Stimulated activated CD4-positive, alpha-beta T cell treated with anti-CD3 and anti-CD28 coated beads, TNF-alpha, amount 100 ng/mL, for 4 hours (primary cell): ENCODE measurements around the gene FAM20B.
A peak's percentile ranks its signal among the peaks of the same experiment; 100 is the strongest.

ENCODE experiments used
- DNase-seq, 3 experiments: peaks; one replicate each; pipeline ENCODE4 v3.0.0-alpha.2; 2020; ENCODE audit warnings: low read depth in 3 of 3

FAM20B gene

GRCh38 chr1:179091691-179092165 is 66.0 kb downstream of the FAM20B start:
- DNase-seq, result no peak

DNA sequence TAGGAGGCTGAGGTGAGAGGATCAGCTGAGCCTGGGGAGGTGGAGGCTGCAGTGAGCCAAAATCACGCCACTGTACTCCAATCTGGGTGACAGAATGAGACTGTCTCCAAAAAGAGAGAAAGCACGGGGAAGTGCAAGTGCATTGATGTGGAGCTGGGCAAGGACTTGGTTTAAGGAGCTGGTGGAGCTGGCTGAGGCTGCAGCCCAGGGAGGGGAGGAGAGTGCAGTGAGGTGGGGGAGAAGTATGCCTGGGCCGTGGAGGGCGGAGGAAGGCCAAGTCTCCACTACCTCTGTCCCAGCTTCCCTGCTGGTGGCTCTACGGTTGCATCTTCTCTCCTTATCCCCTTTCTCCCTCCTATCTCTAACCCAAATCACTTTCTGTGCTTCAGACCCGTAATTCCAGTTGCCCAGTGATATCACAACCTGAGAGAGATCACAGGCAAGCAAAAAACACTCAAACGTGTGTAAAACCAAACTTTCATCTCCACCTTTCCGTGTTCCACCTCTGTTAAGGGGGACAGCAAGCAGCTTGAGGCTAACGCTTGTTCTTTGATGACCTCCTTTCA is 67.3 kb downstream of the FAM20B start:
- no peak for DNase-seq

DNA sequence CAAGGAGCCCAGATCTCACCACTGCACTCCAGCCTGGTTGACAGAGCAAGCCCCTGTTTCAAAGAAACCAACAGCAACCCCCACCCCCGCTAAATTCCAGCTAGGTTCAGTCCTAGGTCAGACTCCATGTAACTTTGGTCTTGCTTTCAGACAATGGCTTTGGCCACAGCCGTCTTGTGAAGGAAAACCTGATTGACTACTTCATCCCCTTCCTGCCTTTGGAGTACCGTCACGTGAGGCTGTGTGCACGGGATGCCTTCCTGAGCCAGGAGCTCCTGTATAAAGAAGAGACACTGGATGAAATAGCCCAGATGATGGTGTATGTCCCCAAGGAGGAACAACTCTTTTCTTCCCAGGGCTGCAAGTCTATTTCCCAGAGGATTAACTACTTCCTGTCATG is 69.1 kb downstream of the FAM20B start:
- DNase-seq, result no peak

DNA sequence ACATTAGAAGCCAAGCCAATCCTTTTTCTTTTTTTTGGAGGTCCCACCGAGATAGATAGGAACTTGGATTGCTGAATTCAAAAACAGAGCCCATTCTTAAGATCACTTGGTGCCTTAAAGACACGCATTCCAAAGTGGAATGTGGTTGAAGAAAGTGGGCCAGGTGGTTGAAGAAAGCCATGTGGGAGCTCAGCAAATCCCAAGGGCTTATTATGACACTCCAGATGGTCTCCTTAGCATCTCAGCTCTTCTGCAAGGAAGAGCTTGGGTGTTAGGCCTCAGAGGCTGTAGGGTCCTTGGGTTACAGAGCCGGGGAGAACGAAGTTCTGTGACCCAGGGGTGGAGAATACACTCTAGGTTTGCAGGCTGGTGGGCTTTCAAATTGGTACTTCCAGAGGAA is 69.7 kb downstream of the FAM20B start:
- no peak for DNase-seq

GRCh38 chr1:179095924-179096323 is 70.2 kb downstream of the FAM20B start:
- no peak for DNase-seq

DNA sequence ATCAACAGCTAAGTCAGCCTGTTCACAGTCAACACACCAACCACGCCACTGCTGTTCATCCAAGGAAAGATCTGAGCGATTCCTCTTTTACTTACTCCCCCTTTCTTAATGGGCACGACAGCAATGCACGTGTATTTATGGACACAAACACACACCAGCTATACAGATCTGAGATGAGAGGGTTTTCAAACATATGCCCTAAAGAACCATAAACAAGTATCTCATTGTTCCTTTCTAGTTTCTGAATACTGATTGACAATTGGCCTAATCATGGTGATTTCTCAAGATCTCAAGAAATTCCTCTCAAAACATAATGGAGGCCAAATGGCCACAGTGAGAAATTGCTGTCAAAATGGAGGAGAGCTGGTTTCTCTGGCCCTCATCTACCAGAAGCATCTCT is 74.2 kb downstream of the FAM20B start:
- DNase-seq, result no peak

GRCh38 chr1:179101566-179101965 is 75.9 kb downstream of the FAM20B start:
- DNase-seq, result no peak

GRCh38 chr1:179103999-179104398 is 78.3 kb downstream of the FAM20B start:
- no peak for DNase-seq

DNA sequence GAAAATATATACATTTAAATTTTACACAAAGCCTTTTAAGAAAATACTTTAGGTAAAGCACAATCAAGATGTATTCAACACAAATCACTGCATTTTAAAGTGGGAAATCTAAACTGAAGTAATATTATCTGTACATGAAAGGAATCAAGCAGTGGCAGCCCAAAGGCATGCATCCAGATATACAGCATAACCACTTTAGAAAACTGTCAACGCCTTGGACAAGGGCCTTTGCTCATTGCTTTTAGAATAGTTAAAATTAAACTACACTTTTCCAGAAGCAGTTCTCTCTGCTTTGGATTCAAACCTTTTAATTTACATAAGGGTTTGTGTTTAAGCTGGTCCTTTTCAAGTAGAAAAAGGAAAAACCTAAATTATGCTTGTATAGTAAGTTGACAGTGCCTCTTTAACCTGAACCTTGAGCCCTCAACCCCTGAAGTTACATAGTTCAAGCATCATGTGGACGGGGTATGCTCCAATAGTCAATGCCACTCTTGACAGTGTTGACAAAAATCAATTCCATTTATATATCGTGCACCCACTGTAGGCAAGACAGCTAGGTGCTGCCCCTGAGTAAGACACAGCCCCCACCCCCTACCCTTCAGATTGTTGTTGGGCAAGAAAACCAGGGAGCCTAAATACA is 79.0 kb downstream of the FAM20B start:
- no peak for DNase-seq

DNA sequence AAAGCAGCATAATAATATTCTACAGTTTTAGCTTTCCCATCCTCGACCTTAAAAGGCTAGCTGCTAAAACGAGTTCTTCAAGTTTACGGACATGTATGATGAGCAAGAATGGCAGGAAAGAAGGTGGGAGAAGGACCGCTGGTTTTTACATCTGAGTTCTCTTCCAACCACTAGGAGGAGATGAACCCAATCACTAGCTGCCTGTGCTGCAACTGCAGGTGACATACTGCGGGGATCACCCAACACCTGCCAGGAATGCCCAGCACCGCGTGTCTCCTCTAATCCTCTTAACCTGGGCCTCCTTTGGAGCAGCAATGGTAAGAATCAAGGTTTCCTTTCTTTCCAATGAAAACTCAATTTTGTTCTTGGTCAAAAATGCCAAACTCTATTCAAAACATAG is 79.7 kb downstream of the FAM20B start:
- no peak for DNase-seq

GRCh38 chr1:179107706-179108629 is 82.3 kb downstream of the FAM20B start:
- DNase-seq, result no peak

- DNase-seq, result no peak
Observed at GRCh38 chr1:179108644-179109043, 83.0 kb downstream of the FAM20B start.

DNA sequence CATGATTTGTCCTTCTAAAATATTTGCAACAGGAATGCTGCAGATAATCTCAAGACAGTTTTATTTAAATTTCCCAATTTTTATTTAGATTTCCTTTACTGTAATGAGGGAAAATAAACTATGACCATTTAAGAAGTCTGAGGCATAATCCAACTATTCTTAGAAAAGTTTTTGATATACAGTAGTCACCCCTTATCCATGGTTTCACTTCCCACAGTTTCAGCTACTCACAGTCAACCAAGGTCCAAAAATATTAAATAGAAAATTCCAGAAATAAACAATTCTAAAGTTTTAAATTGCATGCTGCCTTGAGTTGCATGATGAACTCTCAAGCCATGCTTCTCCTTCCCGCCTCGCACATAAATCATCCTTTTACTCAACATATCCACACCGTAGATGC is 89.5 kb downstream of the FAM20B start:
- DNase-seq, result no peak

GRCh38 chr1:179119513-179119912 is 93.8 kb downstream of the FAM20B start:
- DNase-seq, result no peak

GRCh38 chr1:179120736-179121135 is 95.0 kb downstream of the FAM20B start:
- no peak for DNase-seq

DNA sequence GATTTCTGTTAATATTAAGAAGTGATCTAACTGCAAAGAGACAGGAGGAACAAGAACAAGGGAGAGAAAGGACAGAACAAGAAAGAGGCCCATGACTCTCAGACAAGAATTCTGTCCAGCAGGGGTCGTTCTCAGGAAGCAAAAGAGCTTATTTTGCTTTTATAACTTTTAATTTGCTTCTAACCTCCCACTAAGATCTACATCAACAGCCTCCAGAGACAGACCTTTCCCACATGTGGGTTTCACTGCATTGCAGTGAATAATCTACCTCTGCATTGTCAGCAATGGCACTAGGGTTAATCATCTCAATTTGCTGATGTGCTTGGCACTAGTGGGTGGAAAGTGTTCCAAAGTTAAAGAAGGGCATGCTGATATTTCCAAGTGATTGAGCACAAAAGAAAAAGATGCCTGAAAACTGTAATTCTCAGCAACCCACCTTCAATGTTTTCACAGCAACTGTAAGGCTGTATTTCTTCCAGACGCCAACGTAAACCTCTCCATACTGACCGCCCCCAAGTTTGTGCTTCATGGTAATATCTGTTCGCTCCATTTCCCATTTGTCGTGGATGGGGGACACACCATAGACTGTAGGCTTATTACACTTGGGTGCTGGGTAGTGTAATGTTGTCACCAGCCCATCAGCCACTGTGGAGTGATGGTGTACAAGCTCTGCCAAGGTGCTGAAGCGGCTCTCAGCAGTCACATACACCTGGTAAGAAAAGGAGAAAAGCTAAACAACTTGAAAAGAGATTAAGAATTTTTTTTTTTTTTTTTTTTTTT is 95.7 kb downstream of the FAM20B start:
- peak in 2 of 3 experiments; percentile 11 to 23 for DNase-seq

GRCh38 chr1:179124873-179125272 is 99.2 kb downstream of the FAM20B start:
- no peak for DNase-seq
